NOMO-1 treated with dmso at 0.1 percent for 144 hours (cell line): ENCODE data around the gene HOXC9.

Experiments used
- DNase-seq: peaks from one replicate; lab custom pipeline; 2025; ENCODE audit not compliant: unreplicated experiment; lab: John Stamatoyannopoulos, UW

Gene HOXC9

DNA sequence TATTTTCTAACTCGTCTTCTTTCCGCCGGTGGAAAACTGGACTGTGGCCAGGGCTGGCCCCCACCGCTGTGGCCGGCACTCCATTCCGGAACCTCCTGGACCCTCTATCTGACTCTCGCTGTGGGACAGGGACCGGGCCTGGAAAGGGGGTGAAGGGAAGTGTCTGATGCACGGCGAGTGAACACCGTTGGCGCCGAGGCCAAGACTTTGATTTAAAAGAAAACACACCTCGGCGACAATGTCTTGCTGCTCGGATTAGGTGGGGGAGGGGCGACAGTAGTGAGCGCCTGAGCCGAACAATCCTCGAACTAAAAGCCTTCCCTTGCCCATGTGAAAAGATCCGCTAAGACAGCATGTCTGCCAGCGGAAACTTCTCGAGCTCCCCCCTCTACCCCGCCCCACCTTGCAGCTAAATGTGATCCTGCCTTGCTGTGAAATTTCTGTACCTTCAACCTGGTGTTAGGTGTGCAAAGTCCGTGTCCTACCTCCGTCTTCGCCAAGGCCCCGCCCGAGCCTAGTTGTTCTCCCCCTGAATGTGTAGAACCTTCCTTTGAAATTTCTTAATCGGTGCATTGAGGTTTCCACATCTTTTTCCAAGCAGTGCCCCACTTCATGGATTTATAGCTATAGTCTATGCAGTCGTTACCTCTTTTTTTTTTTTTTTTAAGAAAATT lies 24.3 kb upstream of the HOXC9 start:
- DNase-seq: no peak

DNA sequence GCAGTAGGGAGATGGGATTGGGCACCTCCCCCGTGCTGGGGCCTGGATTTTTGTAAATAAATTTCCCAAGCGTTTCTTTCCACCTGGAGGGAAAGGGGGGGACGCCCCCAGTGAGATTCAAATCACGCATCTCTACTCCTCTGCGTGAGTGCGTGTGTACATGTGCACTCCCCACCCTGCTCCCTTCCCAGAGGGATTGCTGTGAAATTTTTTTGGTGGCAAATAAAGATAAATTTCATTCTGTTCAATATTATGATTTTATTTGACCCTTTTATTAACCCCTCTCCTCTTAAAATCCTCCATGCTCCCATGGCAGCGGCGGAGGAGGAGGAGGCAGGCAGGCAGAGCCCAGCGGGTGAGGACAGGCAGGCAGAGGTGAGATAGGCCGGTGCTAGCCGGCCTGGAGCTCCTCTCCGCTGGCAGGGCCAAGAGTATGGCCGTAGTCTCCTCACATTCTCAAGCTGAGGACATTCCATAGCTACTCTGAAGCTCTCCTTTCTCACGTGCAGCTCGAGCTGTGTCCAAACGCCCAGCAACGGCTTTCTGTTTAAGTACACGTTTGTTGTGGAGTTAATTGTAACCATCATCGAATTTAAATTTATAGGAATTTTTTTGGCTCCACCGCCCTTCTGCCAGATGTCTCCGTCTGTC lies 23.7 kb upstream of the HOXC9 start:
- DNase-seq: no peak

DNA sequence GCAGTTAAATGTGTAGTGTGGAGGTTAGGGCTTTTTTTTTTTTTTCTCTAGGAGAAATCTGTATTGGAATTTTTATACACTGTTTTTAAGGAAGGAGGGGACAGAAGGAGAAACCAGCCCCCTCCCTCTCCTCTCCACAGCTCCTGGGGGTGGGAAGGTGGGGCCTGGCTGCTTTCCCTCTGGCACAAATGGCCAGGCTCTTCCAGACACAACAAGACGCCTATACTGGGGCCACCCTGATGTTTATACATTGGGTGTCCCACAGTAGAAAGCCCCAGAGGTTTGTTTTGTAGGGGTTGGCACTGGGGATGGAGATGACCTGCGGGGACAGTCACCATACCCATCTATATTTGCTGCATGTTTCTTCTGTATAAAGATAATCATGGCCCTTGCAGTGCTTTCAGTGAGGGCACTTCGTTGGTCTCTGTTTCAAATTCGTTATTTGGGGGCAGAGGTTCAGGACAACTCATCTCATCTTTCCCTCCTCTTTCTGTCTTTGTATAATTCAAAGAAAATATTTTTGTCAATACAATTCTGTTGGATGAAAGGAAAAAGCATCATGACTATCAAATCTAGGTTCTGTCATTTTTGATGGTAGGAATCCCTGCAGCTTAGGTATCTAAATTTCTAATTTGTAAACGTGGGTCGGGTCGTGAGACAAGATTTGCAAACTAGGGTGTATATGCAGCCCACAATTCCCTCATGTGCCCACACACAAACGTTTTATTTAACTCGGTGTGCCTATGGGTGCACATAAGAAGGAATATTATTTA lies 23.0 kb upstream of the HOXC9 start:
- DNase-seq: no peak

DNA sequence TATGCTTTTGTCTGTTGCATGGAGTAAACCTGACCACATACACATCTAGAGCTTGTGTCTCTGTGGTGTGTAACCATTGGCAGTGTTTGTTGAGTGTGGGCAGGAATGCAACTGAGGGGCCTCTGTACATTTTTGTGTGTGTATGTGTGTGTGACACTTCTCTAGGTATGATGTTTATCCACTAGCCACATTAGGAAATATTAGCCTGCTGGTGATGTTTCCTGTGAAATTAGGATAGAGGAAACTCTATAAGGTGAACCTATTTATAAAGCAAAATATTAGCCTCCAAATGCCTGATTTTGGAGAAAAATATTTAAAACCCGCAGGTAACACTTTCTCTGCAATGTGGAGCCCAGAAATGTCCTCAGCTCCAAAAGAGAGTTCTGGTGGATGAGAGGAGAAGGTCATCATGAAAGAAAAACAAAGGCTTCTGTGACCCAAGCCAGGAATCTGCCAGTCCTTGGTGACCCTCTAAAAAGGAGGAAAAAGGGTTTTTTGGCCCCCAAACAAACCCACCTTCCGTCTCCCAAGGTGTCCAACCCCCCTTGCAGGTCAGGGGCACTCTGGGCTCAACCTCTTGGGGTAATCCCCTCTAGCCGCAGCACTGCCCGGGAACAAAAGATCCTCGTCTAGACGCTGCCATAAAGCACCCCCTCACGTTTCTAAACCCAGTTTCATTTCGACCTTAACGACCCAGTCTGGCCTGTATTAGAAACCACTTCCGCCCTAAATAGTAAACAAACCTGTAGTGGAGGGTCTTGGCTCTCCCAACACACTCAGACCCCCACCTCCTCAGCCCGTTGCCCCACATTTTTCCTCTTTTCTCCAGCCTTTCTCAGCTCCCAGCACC lies 22.1 kb upstream of the HOXC9 start:
- DNase-seq: no peak

GRCh38 chr12:53978477-53979356 lies 21.2 kb upstream of the HOXC9 start:
- no peak for DNase-seq

DNA sequence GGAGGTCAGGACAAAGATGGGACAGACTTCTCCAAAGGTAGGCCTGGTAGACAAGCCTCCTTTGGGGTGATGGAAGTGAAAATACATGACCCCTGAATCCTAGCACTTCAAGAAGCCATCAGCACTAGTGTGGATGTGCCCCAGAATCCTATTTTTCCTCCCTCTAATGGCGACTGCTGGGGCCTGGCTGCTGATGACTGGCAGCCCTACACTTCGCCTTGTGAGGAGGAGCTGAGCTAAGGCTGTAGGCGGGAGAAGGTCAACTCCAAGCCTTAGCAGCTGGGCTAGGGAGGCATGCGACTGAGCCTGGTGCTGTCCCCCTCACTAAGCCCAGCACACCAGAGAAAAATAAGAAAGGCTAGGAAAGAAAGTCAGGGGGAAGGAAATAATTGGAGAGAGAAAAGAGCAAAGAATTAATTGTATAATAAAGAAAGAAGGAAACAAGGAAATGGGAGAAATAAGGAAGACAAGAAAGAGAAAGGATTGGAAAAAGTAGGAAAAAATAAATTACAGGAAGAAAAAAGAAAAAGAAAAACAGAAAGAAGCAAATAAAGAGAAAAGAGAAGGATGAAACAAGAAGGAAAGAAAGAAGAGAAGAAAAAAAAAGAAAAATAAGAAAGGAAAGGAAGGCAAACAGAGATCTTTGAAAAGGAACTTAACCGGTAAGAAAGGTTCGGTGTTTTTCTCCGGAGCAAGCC lies 19.7 kb upstream of the HOXC9 start:
- DNase-seq: no peak

DNA sequence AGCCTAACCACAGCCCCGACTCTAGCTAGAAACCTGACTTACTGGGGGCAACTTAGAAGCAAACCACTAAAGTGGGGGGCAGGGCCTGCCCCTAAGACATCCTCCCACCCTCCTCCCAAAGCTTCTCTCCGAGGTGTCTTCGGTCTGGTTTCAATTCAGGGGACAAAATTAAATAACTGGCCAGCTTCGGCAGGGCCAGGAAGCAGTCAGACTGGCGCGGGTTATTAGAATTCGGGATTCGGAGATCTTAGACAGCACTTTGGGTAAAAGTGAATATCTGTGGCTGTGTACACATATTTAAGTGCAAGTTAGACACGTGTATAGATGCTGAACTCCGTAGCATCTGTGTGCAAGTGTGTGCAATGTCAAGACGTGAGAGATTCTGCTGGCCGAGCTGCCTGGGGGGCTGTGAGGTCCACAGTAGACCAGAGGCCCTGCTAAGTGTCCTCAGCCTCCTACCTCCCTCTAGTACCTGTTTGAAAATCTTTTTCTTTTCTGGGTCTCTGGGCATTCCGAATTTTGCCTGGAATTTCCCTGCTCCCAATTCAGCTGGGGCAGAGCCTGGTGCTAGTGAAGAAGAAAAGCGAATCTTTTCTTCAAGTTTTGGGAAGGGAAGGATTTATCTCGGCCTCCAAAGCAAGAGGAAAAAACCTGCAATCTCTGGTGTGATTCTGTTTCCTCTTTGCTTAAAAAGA lies 19.0 kb upstream of the HOXC9 start:
- no peak for DNase-seq

DNA sequence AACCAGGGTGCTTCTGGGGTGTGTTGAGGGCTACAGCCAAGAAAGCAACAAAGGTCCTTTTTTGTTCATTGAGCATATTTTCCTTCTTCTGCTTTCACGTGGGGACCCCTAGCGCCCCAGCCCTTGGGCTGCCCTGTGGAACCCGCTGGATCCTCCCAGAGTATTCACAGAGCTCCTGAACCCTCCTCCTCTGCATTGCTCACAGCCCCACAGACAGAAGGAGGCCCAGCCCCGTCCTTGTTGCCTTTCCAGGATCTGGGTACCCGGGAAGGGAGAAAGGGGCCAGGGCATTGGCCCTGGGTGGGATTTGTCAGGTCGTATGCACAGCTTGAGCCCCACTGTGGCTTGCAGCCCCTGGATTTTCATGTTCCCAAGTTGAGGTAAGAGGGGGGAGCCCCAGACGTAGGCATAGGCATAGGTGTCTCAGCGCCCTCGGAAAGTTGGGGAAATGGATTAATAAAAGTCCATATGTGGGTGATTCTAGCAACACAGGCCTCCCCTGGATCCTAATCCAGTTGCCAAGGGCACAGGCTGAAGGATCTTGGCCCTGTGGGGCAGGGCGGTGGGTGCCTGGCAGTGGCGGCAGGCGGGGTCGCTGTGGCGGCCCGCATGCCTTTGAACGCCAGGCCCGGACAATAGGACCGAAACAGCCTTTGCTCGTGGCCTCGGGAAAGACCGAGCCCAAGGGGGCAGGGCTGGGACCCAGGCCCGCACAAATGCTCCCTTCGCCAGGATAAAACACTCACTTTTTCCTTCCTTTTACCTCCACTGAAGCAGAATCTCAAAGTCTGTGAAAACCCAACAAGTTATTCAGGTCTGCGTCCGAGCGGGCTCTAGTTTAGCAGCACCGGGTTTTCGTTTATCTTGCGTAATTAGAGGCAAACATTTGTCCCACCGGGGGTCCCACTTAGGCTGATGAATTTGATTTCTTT lies 18.1 kb upstream of the HOXC9 start:
- no peak for DNase-seq

- DNase-seq: no peak
Measured at GRCh38 chr12:53982648-53983567, 17.1 kb upstream of the HOXC9 start.

DNA sequence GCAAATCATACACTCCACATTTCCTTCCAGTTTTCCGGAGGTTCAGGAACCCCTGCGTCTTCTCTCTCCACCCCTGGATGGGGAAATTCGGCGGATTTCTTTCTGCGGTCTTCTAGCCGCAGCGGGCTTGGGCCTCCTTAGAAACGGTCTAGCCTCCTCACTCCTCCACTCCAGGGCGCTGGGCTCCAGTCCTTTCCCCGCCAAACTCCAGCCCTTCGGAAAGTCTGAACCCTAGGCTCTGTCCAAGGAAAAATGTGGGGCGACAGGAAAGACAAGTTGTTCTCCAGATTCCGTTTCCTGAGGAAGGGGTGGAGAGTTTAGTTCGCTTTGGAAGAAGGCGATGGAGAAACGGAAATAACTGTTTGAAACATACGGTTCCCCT lies 16.4 kb upstream of the HOXC9 start:
- DNase-seq: no peak

DNA sequence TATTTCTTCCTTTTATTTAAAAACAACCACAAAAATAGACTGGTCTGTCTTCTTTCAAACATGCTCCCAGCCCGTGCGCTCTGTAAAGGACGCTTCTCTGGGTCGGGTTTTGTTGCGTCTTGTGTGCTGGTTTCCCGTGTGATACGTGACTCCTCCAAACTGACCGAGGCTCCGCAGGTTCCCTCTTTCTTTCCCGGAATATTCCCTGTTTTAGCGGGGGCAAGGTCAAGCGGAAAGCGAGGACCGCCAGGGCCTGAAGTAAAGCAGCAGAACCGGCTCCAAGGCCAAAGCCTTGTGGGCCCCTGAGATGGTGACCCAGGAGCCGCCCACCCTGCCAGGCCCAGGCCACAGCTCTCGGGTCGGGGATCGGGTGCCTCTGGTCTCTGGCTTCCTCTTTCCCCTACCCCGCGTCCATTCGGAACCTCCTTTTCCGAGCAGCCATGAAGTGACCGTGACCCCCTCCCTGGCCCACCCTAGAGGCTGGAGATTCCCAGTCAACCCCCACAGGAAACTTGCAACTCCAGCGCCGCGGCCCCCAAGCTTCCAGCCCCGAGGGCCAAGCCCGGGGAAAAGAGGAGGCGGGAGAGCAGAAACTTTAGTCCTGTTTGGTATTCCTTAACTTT lies 15.9 kb upstream of the HOXC9 start:
- DNase-seq: no peak

DNA sequence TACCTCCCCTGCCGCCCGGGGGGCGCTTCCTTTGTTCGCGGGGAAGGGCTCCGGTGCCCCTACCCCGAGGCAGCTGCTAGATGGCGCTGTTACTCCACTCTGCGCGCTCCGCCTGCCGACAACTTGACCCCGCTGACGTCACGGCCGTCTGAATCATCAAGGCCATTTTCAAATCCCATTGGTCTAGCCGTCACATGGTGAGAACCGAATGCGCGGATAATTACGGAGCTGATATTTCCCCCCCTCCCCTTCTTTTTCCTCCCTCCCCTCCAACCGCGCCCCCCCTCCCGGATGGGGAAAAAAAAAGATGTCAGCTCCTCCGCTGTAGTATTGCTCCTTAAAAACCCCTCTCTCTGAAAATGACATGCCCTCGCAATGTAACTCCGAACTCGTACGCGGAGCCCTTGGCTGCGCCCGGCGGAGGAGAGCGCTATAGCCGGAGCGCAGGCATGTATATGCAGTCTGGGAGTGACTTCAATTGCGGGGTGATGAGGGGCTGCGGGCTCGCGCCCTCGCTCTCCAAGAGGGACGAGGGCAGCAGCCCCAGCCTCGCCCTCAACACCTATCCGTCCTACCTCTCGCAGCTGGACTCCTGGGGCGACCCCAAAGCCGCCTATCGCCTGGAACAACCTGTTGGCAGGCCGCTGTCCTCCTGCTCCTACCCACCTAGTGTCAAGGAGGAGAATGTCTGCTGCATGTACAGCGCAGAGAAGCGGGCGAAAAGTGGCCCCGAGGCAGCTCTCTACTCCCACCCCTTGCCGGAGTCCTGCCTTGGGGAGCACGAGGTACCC lies 14.9 kb upstream of the HOXC9 start, which contains the start of gene HOXC10:
Gene HOXC10, plus strand, starts transcription at position 246 of the 791 bp plus-strand sequence. Its CDS starts 114 bp downstream, at position 360.
- peak; percentile 72 for DNase-seq

- no peak for DNase-seq
Measured at GRCh38 chr12:53985692-53985993, 14.3 kb upstream of the HOXC9 start.

DNA sequence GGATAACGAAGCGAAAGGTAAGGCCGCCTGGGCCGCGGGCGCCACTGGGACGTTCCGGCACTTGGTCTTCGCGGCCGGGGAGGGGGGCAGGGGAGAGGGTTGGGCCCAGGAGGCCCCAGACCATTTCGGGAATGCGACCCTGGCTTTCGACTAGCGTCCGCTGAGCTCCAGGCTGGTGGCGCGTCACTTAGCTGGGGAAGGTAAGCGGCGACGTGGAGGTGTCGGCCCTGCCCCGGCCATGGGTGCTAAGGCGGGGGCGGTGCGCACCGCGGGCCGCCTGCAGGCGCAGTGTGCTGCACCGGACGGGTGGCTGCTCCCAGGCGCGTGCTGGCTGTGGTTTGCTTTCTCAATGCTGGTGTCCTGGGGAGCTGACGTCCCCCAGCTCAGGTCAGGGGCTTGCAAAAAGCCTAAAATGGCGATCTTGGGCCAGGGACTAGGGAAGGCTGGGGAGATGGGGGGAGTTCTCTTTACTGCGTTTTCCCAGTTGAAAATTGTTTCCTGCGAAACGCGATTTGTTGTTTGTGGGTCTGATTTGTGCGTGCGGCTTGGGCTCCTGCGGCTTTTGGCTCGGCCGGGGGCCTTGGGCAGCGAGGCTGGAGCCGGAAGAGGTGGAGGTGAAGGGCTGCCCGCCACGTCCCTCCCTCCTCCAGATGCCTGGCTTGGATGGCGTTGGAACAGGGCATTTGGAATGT lies 13.8 kb upstream of the HOXC9 start:
- DNase-seq: no peak
